Ascending aorta (tissue), 2 donors: Measurements from ENCODE around the gene WDR45B. TPM values are rescaled to one million over a fixed set of nuclear protein-coding genes. Genes with fewer than 3 reads are reported as not detected.
"Not testable (repeated sequence)": the region's sequence is repeated elsewhere in the genome, so short reads cannot be mapped to it uniquely, and the experiment has no call there.

ENCODE experiments used
- DNase-seq, 2 donors: peaks; one replicate each; pipeline ENCODE4 v3.0.0-alpha.2; 2019; ENCODE audit warnings: low spot score in 2 of 2
- H3K27ac ChIP-seq, 2 donors: fragments of 200-600 bp; sonication (generic); one replicate each; pipeline ENCODE4 v1.5.1; 2016 to 2017; ENCODE audit warnings: mild to moderate bottlenecking in 1 of 2
- H3K27me3 ChIP-seq: fragments of 200-600 bp; sonication (generic); one replicate; pipeline ENCODE4 v1.5.1; 2017
- H3K36me3 ChIP-seq, 2 donors: fragments of 200-600 bp; sonication (generic); one replicate each; pipeline ENCODE4 v1.5.1; 2016
- H3K4me1 ChIP-seq, 2 donors: fragments of 200-600 bp; sonication (generic); one replicate each; pipeline ENCODE4 v1.5.1; 2016 to 2017; ENCODE audit warnings: mild to moderate bottlenecking in 1 of 2
- H3K4me3 ChIP-seq, 2 donors: fragments of 200-600 bp; sonication (generic); one replicate each; pipeline ENCODE4 v1.5.1; 2016 to 2017; ENCODE audit warnings: mild to moderate bottlenecking in 1 of 2
- H3K9me3 ChIP-seq, 2 donors: fragments of 200-600 bp; sonication (generic); one replicate each; pipeline ENCODE4 v1.5.1; 2016
- CTCF ChIP-seq, 3 experiments: fragments of 200-600 bp in 2 of 3; fragments of 450-650 bp in 1 of 3; sonication (generic) in 2 of 3; IDR thresholded peaks; one replicate each; pipeline ENCODE4 v1.5.1; 2016 to 2019; ENCODE audit warnings: antibody characterized with exemption in 3 of 3, mild to moderate bottlenecking in 1 of 3, moderate library complexity in 1 of 3
- intact Hi-C: fragments of 100-400 bp; cut with DNase I; formaldehyde crosslinking; loops from one replicate; pipeline ENCODE4 v1.15.1; 2023
- total RNA-seq: library from RNA; depleted of rRNA; stranded (reverse); fragments of >200 nt; gene quantifications from one replicate; pipeline ENCODE4 v1.1.0, GENCODE V29; 2016

The WDR45B gene
- total RNA-seq, 1 donor from 2014 or later, result 53.7 TPM

- intact Hi-C loops, result no loop called here
- H3K4me3 ChIP-seq, result no peak overlapping the region
- H3K27me3 ChIP-seq, result no peaks in the 10 kb centered on the region
- TF ChIP-seq CTCF (IDR thresholded peaks at IDR 0.05), result no peak
- H3K36me3 ChIP-seq, result peaks cover 32 to 46% of the 10 kb centered on the region in 2 donors
- no peaks in the 10 kb centered on the region for H3K4me1 ChIP-seq
- no peak overlapping the region for H3K27ac ChIP-seq
- no peak for DNase-seq
- no peaks in the 10 kb centered on the region for H3K9me3 ChIP-seq
These were observed 66.0 kb downstream of the WDR45B start for GRCh38 chr17:82582213-82582612.

GRCh38 chr17:82579969-82580368 is 68.3 kb downstream of the WDR45B start:
- H3K4me3 ChIP-seq, H3K27me3 ChIP-seq, H3K9me3 ChIP-seq, H3K27ac ChIP-seq, DNase-seq, H3K4me1 ChIP-seq, intact Hi-C loops: not testable (repeated sequence)
- H3K36me3 ChIP-seq, result peaks cover 34 to 52% of the 10 kb centered on the region in 2 donors

- Histone ChIP-seq H3K36me3 (peaks cover 40 to 65% of the 10 kb centered on the region in 2 donors), H3K4me1 (no peaks in the 10 kb centered on the region), H3K4me3 (no peak overlapping the region), H3K9me3 (no peaks in the 10 kb centered on the region), H3K27ac (no peak overlapping the region), H3K27me3 (no peaks in the 10 kb centered on the region)
- DNase-seq, result no peak
- intact Hi-C loops, result no loop called here
- no peak for TF ChIP-seq CTCF (IDR thresholded peaks at IDR 0.05)
These were observed 70.9 kb downstream of the WDR45B start for GRCh38 chr17:82577300-82577699.

- H3K4me1 ChIP-seq, DNase-seq, H3K27ac ChIP-seq, H3K9me3 ChIP-seq, intact Hi-C loops, H3K27me3 ChIP-seq, H3K4me3 ChIP-seq: not testable (repeated sequence)
- H3K36me3 ChIP-seq, result peaks cover 43 to 76% of the 10 kb centered on the region in 2 donors
These were observed 72.5 kb downstream of the WDR45B start for GRCh38 chr17:82575581-82576221.

GRCh38 chr17:82574041-82574440 is 74.2 kb downstream of the WDR45B start:
- DNase-seq, result no peak
- H3K4me1 ChIP-seq, result peaks cover 0 to 2% of the 10 kb centered on the region in 2 donors
- no peak for TF ChIP-seq CTCF (IDR thresholded peaks at IDR 0.05)
- H3K9me3 ChIP-seq, result no peaks in the 10 kb centered on the region
- intact Hi-C loops, result no loop called here
- no peak overlapping the region for H3K4me3 ChIP-seq
- no peaks in the 10 kb centered on the region for H3K27me3 ChIP-seq
- no peak overlapping the region for H3K27ac ChIP-seq
- peaks cover 48 to 87% of the 10 kb centered on the region in 2 donors for H3K36me3 ChIP-seq

- no peak overlapping the region for H3K27ac ChIP-seq
- H3K9me3 ChIP-seq, result no peaks in the 10 kb centered on the region
- no peak overlapping the region for H3K4me3 ChIP-seq
- no peaks in the 10 kb centered on the region for H3K27me3 ChIP-seq
- intact Hi-C loops, result no loop called here
- TF ChIP-seq CTCF (IDR thresholded peaks at IDR 0.05), result no peak
- H3K36me3 ChIP-seq, result peaks cover 60 to 84% of the 10 kb centered on the region in 2 donors
- DNase-seq, result no peak
- peaks cover 2 to 8% of the 10 kb centered on the region in 2 donors for H3K4me1 ChIP-seq
These were observed 76.4 kb downstream of the WDR45B start for GRCh38 chr17:82571855-82572254.

GRCh38 chr17:82570277-82570676 is 78.0 kb downstream of the WDR45B start:
- no peaks in the 10 kb centered on the region for H3K9me3 ChIP-seq
- H3K36me3 ChIP-seq, result peaks cover 56 to 76% of the 10 kb centered on the region in 2 donors
- no peak for DNase-seq
- TF ChIP-seq CTCF (IDR thresholded peaks at IDR 0.05), result no peak
- no peaks in the 10 kb centered on the region for H3K27me3 ChIP-seq
- no peak overlapping the region for H3K4me3 ChIP-seq
- no peak overlapping the region for H3K27ac ChIP-seq
- intact Hi-C loops, result no loop called here
- H3K4me1 ChIP-seq, result peaks cover 6 to 8% of the 10 kb centered on the region in 2 donors
